ENCODE data around the gene C2orf69.
A peak's percentile ranks its signal among the peaks of the same experiment; 100 is the strongest.

C2orf69 gene

DNA sequence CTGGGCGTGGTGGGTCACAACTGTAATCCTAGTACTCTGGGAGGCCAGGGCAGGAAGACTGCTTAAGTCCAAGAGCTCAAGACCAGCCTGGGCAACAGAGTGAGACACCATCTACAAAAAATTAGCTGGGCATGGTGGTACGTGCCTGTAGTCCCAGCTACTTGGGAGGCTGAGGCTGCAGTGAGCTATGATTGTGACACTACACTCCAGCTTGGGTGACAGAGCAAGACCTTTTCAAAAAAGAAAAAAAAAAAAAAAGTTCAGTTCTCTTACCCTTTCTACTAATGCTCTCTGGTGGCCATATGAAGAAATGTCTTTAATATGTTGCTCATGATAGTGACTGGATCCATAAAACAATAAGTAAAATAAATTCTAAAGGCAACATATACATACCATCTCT, 29.3 kb downstream of the C2orf69 start:
- no peaks in the 10 kb centered on the region for H3K9me3 Mint-ChIP-seq
- peaks cover 19% of the 10 kb centered on the region for H3K4me1 Mint-ChIP-seq

DNA sequence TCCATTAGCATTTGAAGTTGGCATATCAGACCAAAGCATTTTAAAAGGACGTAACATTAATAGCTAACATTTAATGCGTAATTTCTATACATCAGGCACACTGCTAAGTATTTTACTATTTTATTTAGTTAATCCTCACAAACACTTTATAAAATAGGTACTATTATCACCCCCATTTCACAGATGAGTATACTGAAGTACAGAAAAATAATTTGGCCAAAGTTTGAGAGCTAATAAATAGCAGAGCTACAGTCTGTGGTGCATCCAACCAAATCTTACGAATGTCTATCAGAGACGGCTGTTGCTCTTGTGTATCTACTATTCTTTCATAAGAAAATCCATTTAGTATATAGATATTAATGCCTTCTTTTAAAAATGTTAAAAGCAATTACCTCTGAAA, 32.3 kb downstream of the C2orf69 start:
- Mint-ChIP-seq H3K36me3 (peaks cover 7% of the 10 kb centered on the region), H3K4me1 (peaks cover 26% of the 10 kb centered on the region), H3K27me3 (no peaks in the 10 kb centered on the region), H3K27ac (no peak overlapping the region), H3K4me3 (no peak overlapping the region), H3K9me3 (no peaks in the 10 kb centered on the region)

More for the DNA sequence above, 29.3 kb downstream of the C2orf69 start:
- no peaks in the 10 kb centered on the region for H3K36me3 Mint-ChIP-seq
- no peaks in the 10 kb centered on the region for H3K27me3 Mint-ChIP-seq
- H3K27ac Mint-ChIP-seq: no peak overlapping the region
- no peak overlapping the region for H3K4me3 Mint-ChIP-seq

DNA sequence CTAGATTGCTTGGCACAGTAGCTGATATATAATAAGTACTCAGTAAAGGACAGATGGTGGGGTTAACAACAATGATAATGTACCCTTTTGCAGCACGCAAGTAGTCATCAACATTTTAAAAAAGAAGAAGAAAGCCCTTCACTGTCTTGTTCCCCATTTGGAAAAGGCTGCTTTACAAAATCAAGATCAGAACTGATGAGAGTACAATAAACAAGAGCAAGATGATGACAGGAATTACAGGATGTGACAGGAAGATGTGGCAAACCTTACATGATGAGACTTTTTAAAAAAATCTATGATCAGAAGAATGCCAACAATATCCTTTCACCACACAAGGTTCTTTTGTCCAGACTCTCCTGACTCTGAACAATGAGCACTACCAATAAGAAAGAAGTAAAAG, 35.1 kb downstream of the C2orf69 start:
- Mint-ChIP-seq H3K4me3 (no peak overlapping the region), H3K27ac (no peak overlapping the region), H3K4me1 (peaks cover 34% of the 10 kb centered on the region), H3K27me3 (no peaks in the 10 kb centered on the region), H3K36me3 (peaks cover 8% of the 10 kb centered on the region), H3K9me3 (no peaks in the 10 kb centered on the region)

DNA sequence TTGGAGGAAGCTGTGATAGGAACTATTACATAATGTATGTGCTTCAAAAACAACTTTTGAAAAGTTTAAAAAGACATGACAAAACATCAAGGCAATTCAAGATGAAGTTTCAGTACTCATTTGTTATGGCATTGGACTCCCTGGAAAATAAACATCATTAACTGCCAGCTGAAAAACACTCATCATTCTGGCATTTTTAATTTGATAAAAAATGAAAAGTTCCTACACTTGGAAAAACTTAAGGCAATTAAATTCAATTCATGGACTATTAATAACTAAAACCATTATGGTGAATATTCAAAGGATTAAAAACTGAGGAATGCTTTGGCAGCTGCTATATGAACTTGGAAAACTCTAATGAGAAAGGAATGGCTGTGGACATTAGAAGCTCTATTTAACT, 35.7 kb downstream of the C2orf69 start:
- no peak overlapping the region for H3K27ac Mint-ChIP-seq
- H3K36me3 Mint-ChIP-seq: peaks cover 8% of the 10 kb centered on the region
- H3K4me3 Mint-ChIP-seq: no peak overlapping the region
- no peaks in the 10 kb centered on the region for H3K27me3 Mint-ChIP-seq
- H3K4me1 Mint-ChIP-seq: peaks cover 39% of the 10 kb centered on the region
- no peaks in the 10 kb centered on the region for H3K9me3 Mint-ChIP-seq

DNA sequence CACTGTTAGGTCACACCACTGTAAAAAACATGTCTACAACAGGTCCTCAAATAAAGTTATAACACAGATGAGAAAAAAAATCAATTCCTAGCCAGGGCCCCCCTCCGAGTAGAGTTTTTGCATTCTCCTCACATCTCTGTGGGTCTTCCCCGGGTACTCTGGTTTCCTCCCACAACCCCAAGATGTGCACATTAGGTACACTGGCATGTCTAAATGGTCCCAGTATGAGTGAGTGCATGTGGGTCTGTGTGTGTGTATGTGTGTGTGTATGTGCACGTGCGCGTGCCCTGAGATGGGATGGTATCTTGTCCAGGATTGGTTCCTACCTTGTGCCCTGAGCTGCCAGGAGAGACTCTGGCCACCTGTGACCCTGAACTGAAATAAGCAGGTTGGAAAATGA, 39.3 kb downstream of the C2orf69 start:
- Mint-ChIP-seq H3K4me3 (no peak overlapping the region), H3K36me3 (peaks cover 10% of the 10 kb centered on the region), H3K4me1 (peaks cover 54% of the 10 kb centered on the region), H3K9me3 (no peaks in the 10 kb centered on the region), H3K27me3 (no peaks in the 10 kb centered on the region), H3K27ac (no peak overlapping the region)

DNA sequence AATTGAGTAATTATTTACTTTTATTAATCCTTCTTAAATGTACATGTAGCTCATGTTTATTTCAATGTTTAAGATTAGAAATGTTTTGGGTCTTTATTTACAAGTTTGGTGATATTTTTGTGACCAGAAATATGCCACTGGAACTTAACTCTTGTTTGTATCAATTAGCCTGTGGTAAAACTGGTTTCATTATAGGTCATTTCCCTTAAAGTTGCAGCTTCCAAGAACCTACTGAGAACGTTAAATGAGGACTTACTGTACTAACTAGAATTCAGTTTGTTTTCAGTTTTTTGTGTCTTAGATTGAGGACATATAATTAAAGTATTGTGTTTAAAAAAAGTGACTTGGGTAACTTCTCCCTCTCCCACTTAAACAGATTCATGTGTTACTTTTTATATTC, 39.9 kb downstream of the C2orf69 start:
- no peak overlapping the region for H3K4me3 Mint-ChIP-seq
- no peak overlapping the region for H3K27ac Mint-ChIP-seq
- no peaks in the 10 kb centered on the region for H3K27me3 Mint-ChIP-seq
- peaks cover 10% of the 10 kb centered on the region for H3K36me3 Mint-ChIP-seq
- H3K4me1 Mint-ChIP-seq: peaks cover 53% of the 10 kb centered on the region
- H3K9me3 Mint-ChIP-seq: no peaks in the 10 kb centered on the region

DNA sequence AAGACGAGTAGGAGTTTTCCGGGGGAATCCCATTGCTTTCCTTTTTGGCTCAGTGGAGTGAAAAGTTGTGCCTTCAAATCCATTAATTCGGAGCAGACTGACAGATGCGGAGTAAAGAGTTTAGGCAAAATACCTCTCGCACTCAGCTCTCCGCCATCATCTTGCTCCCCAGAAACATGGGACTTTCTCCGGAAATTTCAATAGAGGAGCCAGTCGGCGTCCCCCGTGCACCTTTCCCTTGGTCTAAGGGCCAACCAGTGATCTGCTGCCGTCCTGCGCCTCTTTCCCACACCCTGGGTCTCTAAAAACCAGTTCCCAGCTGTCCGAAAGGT, 43.9 kb downstream of the C2orf69 start:
- H3K36me3 Mint-ChIP-seq: peaks cover 3% of the 10 kb centered on the region
- peak overlapping the region; percentile 99 for H3K4me3 Mint-ChIP-seq
- no peaks in the 10 kb centered on the region for H3K9me3 Mint-ChIP-seq
- peaks cover 58% of the 10 kb centered on the region for H3K4me1 Mint-ChIP-seq
- H3K27ac Mint-ChIP-seq: peak overlapping the region; percentile 95
- H3K27me3 Mint-ChIP-seq: no peaks in the 10 kb centered on the region

DNA sequence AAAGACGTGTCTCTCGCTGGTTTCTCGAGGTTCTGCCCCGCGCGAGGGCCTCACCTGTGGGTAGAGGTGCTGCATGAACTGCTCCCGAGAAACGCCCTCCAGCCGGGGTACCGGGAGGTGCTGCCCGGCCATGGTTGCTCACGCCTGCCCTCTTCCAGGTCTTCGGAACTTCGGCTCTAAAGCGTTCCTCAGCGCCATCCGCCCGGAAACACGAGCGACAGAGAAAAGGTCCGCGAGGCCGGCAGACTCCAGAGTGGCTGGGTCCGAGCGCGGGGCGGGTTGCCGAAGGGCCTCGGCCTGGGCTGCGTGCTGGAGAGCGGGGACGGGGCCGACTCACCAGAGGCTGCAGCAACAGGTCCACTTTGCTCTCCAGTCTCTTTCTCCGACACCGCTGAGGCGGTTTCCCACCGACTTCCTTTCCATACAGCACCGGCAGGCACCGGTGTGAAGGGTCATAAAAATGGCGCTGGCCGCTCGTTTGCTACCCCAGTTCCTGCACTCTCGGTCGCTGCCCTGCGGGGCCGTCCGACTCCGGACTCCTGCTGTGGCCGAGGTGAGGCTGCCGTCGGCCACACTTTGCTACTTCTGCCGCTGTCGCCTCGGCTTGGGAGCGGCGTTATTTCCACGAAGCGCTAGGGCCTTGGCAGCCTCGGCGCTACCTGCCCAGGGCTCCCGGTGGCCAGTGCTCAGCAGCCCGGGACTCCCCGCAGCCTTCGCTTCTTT, 44.4 kb downstream of the C2orf69 start, which contains the start of the genes MAIP1 and TYW5:
TSS of gene MAIP1 (plus strand) at position 244 of the 723 bp plus-strand sequence. CDS start at position 461, 217 bp downstream.
TSS of gene TYW5 (minus strand) at position 153 of the 723 bp plus-strand sequence. CDS start at position 132, 21 bp downstream.
- Mint-ChIP-seq H3K27me3 (no peaks in the 10 kb centered on the region), H3K4me3 (peak within 1 kb of the TSS; percentile 99)

DNA sequence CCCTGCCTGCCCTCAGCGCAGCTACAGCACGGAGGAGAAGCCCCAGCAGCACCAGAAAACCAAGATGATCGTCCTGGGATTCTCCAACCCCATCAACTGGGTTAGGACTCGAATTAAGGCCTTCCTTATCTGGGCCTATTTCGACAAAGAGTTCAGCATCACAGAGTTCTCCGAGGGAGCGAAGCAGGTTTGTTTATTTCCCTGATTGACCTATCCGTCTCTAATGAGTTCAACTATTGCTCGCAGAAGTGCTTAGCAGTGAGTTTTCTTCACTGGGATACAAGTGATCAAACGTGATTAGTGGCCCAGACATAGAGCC, 44.9 kb downstream of the C2orf69 start:
- Mint-ChIP-seq H3K36me3 (peaks cover 3% of the 10 kb centered on the region), H3K4me3 (peak overlapping the region; percentile 99), H3K27ac (peak overlapping the region; percentile 95), H3K4me1 (peaks cover 51% of the 10 kb centered on the region), H3K9me3 (no peaks in the 10 kb centered on the region), H3K27me3 (no peaks in the 10 kb centered on the region)

More for the DNA sequence above, 44.4 kb downstream of the C2orf69 start, which contains the start of the genes MAIP1 and TYW5:
- Mint-ChIP-seq H3K9me3 (no peaks in the 10 kb centered on the region), H3K27ac (peak within 1 kb of the TSS; percentile 95), H3K4me1 (peaks cover 53% of the 10 kb centered on the region), H3K36me3 (peaks cover 3% of the 10 kb centered on the region)

DNA sequence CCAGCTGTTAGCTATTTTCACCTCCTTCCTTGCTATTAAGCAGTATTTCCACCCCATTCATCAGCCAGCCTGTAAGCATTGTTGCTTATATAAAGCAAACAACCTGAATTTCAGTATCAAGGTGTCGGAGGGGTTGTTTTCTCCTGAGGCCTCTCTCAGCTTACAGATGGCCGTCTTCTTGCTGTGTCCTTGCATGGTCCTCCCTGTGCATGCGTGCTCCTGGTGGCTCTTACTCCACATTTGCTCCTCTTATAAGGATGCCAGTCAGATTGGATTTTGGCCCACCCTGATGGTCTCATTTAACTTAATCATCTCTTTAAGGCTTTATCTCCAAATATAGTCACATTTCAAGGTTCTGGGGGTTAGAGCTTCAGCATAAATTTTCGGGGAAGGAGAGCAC, 46.9 kb downstream of the C2orf69 start:
- peak overlapping the region; percentile 35 for H3K4me3 Mint-ChIP-seq
- peaks cover 42% of the 10 kb centered on the region for H3K4me1 Mint-ChIP-seq
- peaks cover 4% of the 10 kb centered on the region for H3K36me3 Mint-ChIP-seq
- H3K9me3 Mint-ChIP-seq: no peaks in the 10 kb centered on the region
- peak overlapping the region; percentile 61 for H3K27ac Mint-ChIP-seq
- no peaks in the 10 kb centered on the region for H3K27me3 Mint-ChIP-seq

DNA sequence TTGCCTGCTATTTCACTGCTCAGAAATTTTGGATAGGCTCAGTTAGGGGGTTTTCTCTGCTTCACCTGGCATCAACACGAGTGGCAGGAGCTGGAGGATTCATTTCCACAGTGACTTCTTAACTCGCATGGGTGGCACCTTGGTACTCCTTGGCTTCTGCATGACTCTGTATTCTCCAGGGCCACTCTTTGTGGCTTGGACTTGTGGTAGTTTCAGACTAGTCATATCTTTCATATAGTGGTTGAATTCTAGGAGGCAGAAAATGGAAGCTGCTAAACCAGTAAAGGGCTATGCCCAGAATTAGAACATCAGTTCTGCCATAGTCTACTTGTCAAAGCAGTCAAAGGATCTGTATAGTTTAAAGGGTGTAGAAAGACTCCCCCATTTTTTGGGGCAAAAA, 51.1 kb downstream of the C2orf69 start:
- H3K36me3 Mint-ChIP-seq: peaks cover 8% of the 10 kb centered on the region

DNA sequence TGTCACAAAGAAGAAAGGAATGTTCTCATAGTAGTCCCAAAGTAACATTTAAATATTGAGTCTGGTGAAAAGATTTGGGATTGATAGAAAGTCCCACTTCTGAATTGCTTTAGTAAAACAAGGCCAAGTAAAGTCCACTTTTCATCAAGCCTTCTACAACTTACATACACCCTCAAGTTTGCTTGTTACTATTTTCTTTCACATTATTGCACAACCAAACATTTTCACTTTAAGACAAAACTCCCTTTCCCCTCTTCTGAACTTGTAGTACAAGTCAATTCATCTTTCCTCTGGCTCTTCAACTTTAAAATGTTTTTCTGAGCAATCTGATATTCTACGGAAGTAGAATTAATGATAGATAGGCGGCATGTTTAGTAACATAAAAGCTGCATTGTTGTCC, 55.3 kb downstream of the C2orf69 start:
- H3K4me3 Mint-ChIP-seq: no peak overlapping the region
- no peak overlapping the region for H3K27ac Mint-ChIP-seq
- H3K36me3 Mint-ChIP-seq: peaks cover 9% of the 10 kb centered on the region
- H3K27me3 Mint-ChIP-seq: no peaks in the 10 kb centered on the region
- peaks cover 4% of the 10 kb centered on the region for H3K4me1 Mint-ChIP-seq
- no peaks in the 10 kb centered on the region for H3K9me3 Mint-ChIP-seq

More for the DNA sequence above, 51.1 kb downstream of the C2orf69 start:
- Mint-ChIP-seq H3K27ac (no peak overlapping the region), H3K4me3 (no peak overlapping the region), H3K9me3 (no peaks in the 10 kb centered on the region), H3K27me3 (no peaks in the 10 kb centered on the region), H3K4me1 (peaks cover 17% of the 10 kb centered on the region)

DNA sequence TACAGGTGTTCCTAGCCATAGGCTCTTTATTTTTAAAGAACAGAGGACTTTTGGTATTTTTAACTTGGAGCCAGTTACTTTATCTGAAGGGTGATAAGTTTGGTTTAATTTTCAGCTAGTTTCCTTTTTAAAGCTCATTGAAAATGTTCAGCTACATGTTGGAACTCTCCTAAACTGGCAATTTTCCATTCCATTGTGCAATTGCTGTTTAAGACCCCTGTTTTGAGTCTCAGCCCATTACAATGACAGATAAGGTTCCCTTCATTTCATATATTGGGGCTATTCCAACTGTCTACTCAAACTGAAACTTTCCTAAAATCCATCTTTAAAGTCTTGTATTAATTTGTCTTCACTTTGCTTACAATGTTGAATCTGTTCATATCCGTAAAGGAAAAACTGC, 55.9 kb downstream of the C2orf69 start:
- Mint-ChIP-seq H3K36me3 (peaks cover 9% of the 10 kb centered on the region), H3K9me3 (no peaks in the 10 kb centered on the region), H3K4me3 (no peak overlapping the region), H3K27me3 (no peaks in the 10 kb centered on the region), H3K4me1 (peaks cover 4% of the 10 kb centered on the region), H3K27ac (no peak overlapping the region)

DNA sequence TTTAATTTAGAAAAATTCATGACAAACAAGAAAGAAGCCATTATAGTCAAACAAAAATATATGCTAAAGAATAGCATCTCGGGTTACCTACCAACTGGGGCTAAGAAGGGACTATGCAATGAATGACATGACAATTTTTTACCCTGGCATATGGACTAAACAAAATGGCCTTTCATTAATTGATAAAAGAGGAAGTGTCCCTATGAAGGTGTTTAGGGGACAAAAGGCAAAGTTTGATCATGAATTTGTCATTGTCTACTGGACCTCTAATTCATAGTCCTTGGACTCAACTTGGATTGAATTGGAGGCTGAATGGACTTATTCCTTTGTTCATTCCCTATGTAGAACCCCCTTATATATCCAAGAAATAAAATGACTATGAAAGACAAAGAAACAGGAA, 57.0 kb downstream of the C2orf69 start:
- Mint-ChIP-seq H3K9me3 (no peaks in the 10 kb centered on the region), H3K27ac (peak overlapping the region; percentile 41), H3K4me1 (no peaks in the 10 kb centered on the region), H3K4me3 (no peak overlapping the region), H3K36me3 (peaks cover 6% of the 10 kb centered on the region), H3K27me3 (no peaks in the 10 kb centered on the region)

DNA sequence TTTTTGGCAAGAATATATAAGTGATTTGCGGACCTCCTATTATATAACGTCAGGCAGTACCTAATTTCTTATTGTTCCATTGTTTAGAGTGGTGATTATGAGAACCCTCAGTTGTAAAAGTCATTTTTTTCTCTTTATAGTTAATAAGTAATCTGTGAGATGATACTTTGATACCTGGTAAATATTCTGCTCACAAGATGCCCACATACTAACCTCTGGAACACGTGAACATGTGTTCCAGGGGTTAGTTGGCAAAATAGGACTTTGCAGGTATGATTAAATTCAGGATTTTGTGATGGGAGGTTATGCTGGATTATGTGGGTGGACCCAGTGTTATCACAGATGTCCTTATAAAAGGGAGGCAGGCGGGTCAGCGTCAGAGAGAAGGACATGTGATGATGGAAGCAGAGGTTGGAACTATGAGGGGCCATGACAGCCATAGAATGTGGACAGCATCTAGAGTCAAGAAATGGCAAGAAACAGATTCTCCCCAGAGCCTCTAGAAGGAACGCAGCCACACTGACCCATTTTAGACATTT, 61.1 kb downstream of the C2orf69 start:
- Mint-ChIP-seq H3K4me3 (no peak overlapping the region), H3K9me3 (no peaks in the 10 kb centered on the region), H3K36me3 (peaks cover 11% of the 10 kb centered on the region), H3K27ac (no peak overlapping the region), H3K4me1 (no peaks in the 10 kb centered on the region), H3K27me3 (no peaks in the 10 kb centered on the region)

DNA sequence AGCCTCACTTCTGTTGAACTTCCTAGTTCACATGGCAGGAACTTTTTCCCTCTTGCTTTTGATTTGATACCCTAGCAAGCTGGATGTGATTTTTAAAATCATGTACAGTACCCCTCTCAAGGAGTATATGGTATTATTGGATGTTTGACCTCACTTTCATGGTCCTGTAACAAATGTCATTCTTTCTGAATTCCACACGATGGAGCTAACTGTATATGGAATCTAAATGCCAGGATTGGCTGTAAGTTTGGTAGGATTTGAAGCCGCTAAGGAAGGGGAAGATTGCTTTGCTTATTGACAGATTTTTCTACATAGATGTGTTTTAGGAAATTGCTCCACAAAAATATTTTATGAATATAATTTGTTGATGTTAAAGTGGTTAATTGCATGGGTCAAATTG, 62.6 kb downstream of the C2orf69 start:
- peaks cover 7% of the 10 kb centered on the region for H3K36me3 Mint-ChIP-seq
- H3K9me3 Mint-ChIP-seq: no peaks in the 10 kb centered on the region
- H3K27me3 Mint-ChIP-seq: no peaks in the 10 kb centered on the region
- H3K27ac Mint-ChIP-seq: no peak overlapping the region
- H3K4me1 Mint-ChIP-seq: peaks cover 6% of the 10 kb centered on the region
- no peak overlapping the region for H3K4me3 Mint-ChIP-seq
